ENCODE results near the gene CSNK1A1L.

The CSNK1A1L gene

GRCh38 chr13:37105251-37105714 is at the start of gene CSNK1A1L:
Gene CSNK1A1L (minus strand): TSS chr13:37105664. CDS start chr13:37105256, 408 bp downstream.
- Histone ChIP-seq H3K36me3 (ENCODE audit: insufficient read depth, low read length) (no peaks in the 10 kb centered on the region), H3K27me3 (ENCODE audit: insufficient read depth, low read length, poor library complexity, severe bottlenecking) (no peaks in the 10 kb centered on the region), H3K4me3 (ENCODE audit: low read length, poor library complexity, severe bottlenecking) (no peak within 1 kb of the TSS), H2AFZ (ENCODE audit: low read length) (no peak within 1 kb of the TSS), H3F3A (ENCODE audit: low read depth) (no peaks in the 10 kb centered on the region), H3K4me1 (ENCODE audit: insufficient read depth, low read length, poor library complexity, severe bottlenecking) (no peaks in the 10 kb centered on the region), H3K79me2 (ENCODE audit: insufficient read depth, low read length) (no peaks in the 10 kb centered on the region), H3K4me2 (ENCODE audit: low read depth, low read length, poor library complexity, severe bottlenecking) (no peak within 1 kb of the TSS), H3K9ac (ENCODE audit: low read depth, low read length, poor library complexity, severe bottlenecking) (no peak within 1 kb of the TSS), H3K9me2 (replicated peaks; ENCODE audit: low read depth, low read length) (no peaks in the 10 kb centered on the region), H3K9me3 (ENCODE audit: insufficient read depth, low read depth, low read length) (no peaks in the 10 kb centered on the region), H4K20me1 (ENCODE audit: insufficient read depth, low read length, poor library complexity, severe bottlenecking) (no peaks in the 10 kb centered on the region)
- TF ChIP-seq EZH2phosphoT487 (IDR thresholded peaks at IDR 0.05; ENCODE audit: borderline replicate concordance) (no peak), CTCF (conservative IDR thresholded peaks at IDR 0.05; ENCODE audit: low read length) (no peak)

DNA sequence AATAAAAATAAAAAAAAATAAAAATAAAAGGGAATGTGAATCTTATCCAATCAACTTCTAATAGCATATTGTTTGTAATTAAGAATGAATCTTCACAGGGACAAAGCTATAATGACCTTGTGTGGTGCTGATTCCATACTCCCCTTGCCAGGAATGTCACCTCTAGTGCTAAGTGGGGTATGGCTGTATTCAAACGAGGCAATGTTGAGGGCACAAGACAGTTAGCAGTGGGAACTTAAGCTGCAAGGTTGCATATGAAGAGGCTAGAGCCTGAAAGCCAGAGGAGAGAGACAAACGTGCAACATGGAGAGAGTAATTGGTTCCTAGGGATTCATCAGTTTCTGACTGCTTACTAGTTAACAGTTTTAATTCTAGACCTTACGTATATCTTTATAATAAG is 43.9 kb upstream of the CSNK1A1L start:
- Histone ChIP-seq H3F3A (ENCODE audit: low read depth) (no peaks in the 10 kb centered on the region), H3K9me3 (ENCODE audit: insufficient read depth, low read depth, low read length) (0 out of 2 replicates have a peak, but pooled peaks cover 3% of the 10 kb centered on the region)
- TF ChIP-seq EZH2phosphoT487 (IDR thresholded peaks at IDR 0.05; ENCODE audit: borderline replicate concordance) (no peak), CTCF (conservative IDR thresholded peaks at IDR 0.05; ENCODE audit: low read length) (no peak)

DNA sequence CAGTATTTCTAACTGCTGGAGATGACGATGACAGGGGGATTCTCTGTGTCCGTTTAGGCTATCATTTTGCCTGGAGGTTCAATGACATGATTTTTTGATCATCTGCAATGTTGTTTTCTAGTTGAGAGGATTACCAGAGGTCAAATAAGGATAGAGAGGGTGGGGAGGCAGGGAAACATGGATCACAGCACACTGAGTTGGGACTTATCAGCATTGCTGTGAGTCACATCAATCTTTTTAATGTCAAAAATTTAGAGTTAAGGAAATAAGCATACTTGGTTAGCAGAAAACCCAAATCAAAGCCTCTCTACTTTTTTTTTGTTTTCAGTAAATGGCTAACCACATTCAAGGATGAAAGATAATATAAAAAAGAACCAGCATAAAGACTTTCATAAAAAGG is 43.0 kb upstream of the CSNK1A1L start:
- Histone ChIP-seq H4K20me1 (ENCODE audit: insufficient read depth, low read length, poor library complexity, severe bottlenecking) (no peaks in the 10 kb centered on the region), H2AFZ (ENCODE audit: low read length) (no peak overlapping the region), H3K4me1 (ENCODE audit: insufficient read depth, low read length, poor library complexity, severe bottlenecking) (no peaks in the 10 kb centered on the region), H3F3A (ENCODE audit: low read depth) (no peaks in the 10 kb centered on the region), H3K36me3 (ENCODE audit: insufficient read depth, low read length) (no peaks in the 10 kb centered on the region), H3K9me2 (replicated peaks; ENCODE audit: low read depth, low read length) (no peaks in the 10 kb centered on the region), H3K4me3 (ENCODE audit: low read length, poor library complexity, severe bottlenecking) (no peak overlapping the region), H3K27me3 (ENCODE audit: insufficient read depth, low read length, poor library complexity, severe bottlenecking) (no peaks in the 10 kb centered on the region), H3K9me3 (ENCODE audit: insufficient read depth, low read depth, low read length) (0 out of 2 replicates have a peak, but pooled peaks cover 3% of the 10 kb centered on the region), H3K4me2 (ENCODE audit: low read depth, low read length, poor library complexity, severe bottlenecking) (no peak overlapping the region), H3K9ac (ENCODE audit: low read depth, low read length, poor library complexity, severe bottlenecking) (no peak overlapping the region), H3K79me2 (ENCODE audit: insufficient read depth, low read length) (no peaks in the 10 kb centered on the region)
- TF ChIP-seq CTCF (conservative IDR thresholded peaks at IDR 0.05; ENCODE audit: low read length) (no peak), EZH2phosphoT487 (IDR thresholded peaks at IDR 0.05; ENCODE audit: borderline replicate concordance) (no peak)

More for the DNA sequence above, 43.9 kb upstream of the CSNK1A1L start:
- no peaks in the 10 kb centered on the region for H3K79me2 ChIP-seq (ENCODE audit: insufficient read depth, low read length)
- H3K9ac ChIP-seq (ENCODE audit: low read depth, low read length, poor library complexity, severe bottlenecking): no peak overlapping the region
- H3K9me2 ChIP-seq (replicated peaks; ENCODE audit: low read depth, low read length): no peaks in the 10 kb centered on the region
- H4K20me1 ChIP-seq (ENCODE audit: insufficient read depth, low read length, poor library complexity, severe bottlenecking): no peaks in the 10 kb centered on the region
- H3K4me2 ChIP-seq (ENCODE audit: low read depth, low read length, poor library complexity, severe bottlenecking): no peak overlapping the region
- no peak overlapping the region for H2AFZ ChIP-seq (ENCODE audit: low read length)
- H3K36me3 ChIP-seq (ENCODE audit: insufficient read depth, low read length): no peaks in the 10 kb centered on the region
- H3K4me3 ChIP-seq (ENCODE audit: low read length, poor library complexity, severe bottlenecking): no peak overlapping the region
- no peaks in the 10 kb centered on the region for H3K27me3 ChIP-seq (ENCODE audit: insufficient read depth, low read length, poor library complexity, severe bottlenecking)
- H3K4me1 ChIP-seq (ENCODE audit: insufficient read depth, low read length, poor library complexity, severe bottlenecking): no peaks in the 10 kb centered on the region
